Urinary bladder (tissue), 4 donors: ENCODE measurements around the gene WASHC2A. TPM values are rescaled to one million over a fixed set of nuclear protein-coding genes. Genes with fewer than 3 reads are reported as not detected.
"Not testable (repeated sequence)": the region's sequence is repeated elsewhere in the genome, so short reads cannot be mapped to it uniquely, and the experiment has no call there.

Source experiments
- DNase-seq: peaks from one replicate; pipeline ENCODE4 v3.0.0-alpha.2; 2015; ENCODE audit errors: extremely low spot score
- H3K27ac ChIP-seq: one replicate; pipeline ENCODE4 v1.5.1; 2013; ENCODE audit warnings: low read depth, mild to moderate bottlenecking, moderate library complexity
- H3K36me3 ChIP-seq: one replicate; pipeline ENCODE4 v1.6.1; 2013; ENCODE audit warnings: mild to moderate bottlenecking, moderate library complexity; ENCODE audit not compliant: insufficient read depth
- H3K4me1 ChIP-seq: one replicate; pipeline ENCODE4 v1.6.1; 2013; ENCODE audit warnings: mild to moderate bottlenecking, moderate library complexity; ENCODE audit not compliant: insufficient read depth
- H3K4me3 ChIP-seq: one replicate; pipeline ENCODE4 v1.5.1; 2013; ENCODE audit warnings: low read depth, low read length
- WGBS: extraction: QIAGEN DNeasy Blood & Tissue Kit; methylation state at CpG from one replicate; pipeline ENCODE4 v1.1.7; 2013; 5-methylcytosine and 5-hydroxymethylcytosine counted together
- polyA plus RNA-seq: library from polyadenylated mRNA; stranded (reverse); fragments of 200-250 nt; gene quantifications from one replicate; pipeline ENCODE4 v1.2.3, GENCODE V29; 2013
- total RNA-seq: library from RNA; depleted of rRNA; stranded (reverse); fragments of >200 nt; gene quantifications from one replicate; pipeline ENCODE4 v1.2.3, GENCODE V29; 2014
- donor health status: healthy with polysubstance abuse.
- donor health status: healthy.

WASHC2A gene
- total and polyA plus RNA-seq, 2 donors: 32.1 to 41.4 TPM

DNA sequence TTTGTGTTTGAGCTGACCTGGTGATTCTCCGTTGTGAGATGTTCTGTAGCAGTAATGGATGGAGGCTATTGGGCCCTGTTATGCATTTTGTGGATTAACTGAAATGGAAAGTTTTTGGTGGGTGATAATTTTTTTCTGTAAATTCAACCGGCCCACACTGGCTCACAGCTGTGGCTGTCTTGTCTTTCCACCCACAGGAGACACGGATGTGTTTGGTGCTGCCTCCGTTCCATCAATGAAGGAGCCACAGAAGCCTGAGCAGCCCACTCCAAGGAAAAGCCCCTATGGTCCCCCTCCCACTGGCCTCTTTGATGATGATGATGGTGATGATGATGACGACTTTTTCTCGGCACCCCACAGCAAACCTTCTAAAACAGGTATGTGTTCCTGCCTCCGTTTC is 27.6 kb downstream of the WASHC2A start:
- not testable (repeated sequence) for DNase-seq, H3K36me3 ChIP-seq, H3K4me3 ChIP-seq, H3K27ac ChIP-seq, H3K4me1 ChIP-seq
- 93% methylated on average over 7 of the region's 7 CpGs for WGBS

DNA sequence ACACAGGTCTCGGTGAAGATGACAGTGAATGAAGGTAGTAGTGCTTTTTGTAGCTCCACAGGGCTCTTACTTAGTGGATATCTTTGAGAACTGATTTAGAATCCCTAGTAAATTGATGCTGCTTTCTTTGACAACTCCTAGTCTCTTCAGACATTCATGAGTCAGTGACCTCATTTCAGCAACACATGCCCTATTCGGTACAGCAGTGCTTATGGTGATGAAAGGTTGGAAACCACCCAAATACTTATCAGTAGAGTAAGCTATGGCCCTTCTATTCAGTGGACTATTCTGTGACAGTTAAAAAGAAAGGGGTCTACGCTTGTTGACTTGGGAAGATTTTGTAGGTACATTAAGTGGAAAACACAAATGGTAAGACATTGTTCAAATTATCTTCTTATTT is 29.0 kb downstream of the WASHC2A start:
- not testable (repeated sequence) for H3K36me3 ChIP-seq, H3K4me3 ChIP-seq, H3K4me1 ChIP-seq, DNase-seq, H3K27ac ChIP-seq
- 95% methylated on average over 1 of the region's 3 CpGs for WGBS

DNA sequence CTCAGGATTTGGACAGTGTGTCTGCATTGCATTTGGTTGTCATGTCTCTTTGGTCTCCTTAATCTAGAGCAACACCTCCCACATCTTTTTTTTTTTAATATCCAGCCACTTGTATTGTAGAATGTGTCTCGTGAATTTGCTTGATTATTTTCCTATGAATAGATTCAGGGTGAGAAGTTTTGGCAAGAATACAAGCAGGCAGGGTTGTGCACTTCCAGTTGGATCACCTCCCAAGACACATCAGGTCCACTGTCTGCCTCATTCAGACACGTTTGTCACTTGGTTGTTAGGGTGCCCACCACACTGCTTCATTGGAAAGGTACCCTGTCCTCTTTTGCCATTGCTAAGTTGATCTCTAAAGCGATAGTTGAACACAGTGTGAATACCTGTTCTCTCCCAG is 30.9 kb downstream of the WASHC2A start:
- 87% methylated on average over 3 of the region's 3 CpGs for WGBS
- H3K4me1 ChIP-seq, H3K27ac ChIP-seq, H3K36me3 ChIP-seq, DNase-seq, H3K4me3 ChIP-seq: not testable (repeated sequence)

DNA sequence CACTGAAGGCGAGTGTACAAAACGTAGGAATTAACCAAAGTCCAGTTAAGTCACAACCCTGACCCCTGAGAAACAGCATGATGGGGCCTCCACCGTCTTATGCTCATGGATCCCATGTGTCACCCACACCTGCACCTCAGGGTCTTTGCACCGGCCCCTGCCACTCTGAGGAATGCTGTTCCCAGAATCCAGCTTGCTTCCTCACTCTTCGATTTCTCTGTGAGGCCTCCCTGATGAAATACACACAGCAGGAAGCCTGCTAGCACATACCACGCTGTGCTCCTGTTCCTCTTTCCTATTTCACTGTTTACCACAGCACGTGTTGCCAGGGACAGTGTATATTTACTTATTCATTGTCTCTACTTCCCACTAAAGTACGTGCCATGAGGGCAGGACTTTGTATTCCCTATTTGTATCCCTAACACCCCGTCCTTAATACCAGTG is 33.4 kb downstream of the WASHC2A start:
- H3K27ac ChIP-seq, H3K36me3 ChIP-seq, DNase-seq, H3K4me1 ChIP-seq, H3K4me3 ChIP-seq: not testable (repeated sequence)
- WGBS: 86% methylated on average over 9 of the region's 9 CpGs

DNA sequence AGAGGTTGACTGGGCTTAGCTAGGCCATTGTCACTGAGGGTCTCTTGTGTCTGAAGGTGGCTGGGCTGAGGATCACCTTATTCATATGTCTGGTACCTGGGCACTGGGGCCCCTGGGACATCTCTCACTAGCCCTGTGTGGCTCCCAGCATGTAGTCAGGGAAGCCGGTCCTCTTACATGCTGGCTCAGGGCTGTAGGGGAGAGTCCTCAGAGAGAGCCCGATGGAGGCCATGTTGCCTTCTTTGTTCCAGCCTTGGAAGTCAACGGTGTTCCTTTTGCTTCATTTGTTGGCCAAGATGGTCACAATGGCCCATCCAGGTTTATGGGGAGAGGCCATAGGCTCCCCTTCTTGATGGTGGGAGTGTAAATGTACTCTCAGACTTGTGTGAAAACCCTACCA is 34.0 kb downstream of the WASHC2A start:
- not testable (repeated sequence) for H3K27ac ChIP-seq, DNase-seq, H3K4me3 ChIP-seq, H3K4me1 ChIP-seq, H3K36me3 ChIP-seq
- 99% methylated on average over 3 of the region's 3 CpGs for WGBS

DNA sequence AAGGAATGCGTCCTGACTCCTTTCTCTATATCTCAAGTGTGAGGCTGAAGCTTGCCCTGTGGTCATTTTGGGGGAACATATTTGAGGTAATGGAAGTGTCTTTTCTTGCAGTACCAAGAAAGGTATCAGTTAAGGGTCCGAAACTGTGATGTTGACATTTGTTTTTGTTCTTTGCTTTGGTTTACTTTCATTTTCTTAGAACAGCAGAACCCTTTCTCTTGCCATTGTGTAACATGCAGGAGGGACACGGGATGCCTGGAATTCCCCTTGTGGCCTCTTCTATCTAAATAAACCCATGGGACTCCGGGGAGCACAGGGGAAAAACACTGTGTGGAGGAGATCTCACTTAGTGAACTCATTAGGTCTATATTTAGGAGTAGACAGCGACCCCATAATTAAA is 34.5 kb downstream of the WASHC2A start:
- not testable (repeated sequence) for DNase-seq, H3K27ac ChIP-seq, H3K4me1 ChIP-seq, H3K4me3 ChIP-seq, H3K36me3 ChIP-seq
- 95% methylated on average over 3 of the region's 5 CpGs for WGBS

DNA sequence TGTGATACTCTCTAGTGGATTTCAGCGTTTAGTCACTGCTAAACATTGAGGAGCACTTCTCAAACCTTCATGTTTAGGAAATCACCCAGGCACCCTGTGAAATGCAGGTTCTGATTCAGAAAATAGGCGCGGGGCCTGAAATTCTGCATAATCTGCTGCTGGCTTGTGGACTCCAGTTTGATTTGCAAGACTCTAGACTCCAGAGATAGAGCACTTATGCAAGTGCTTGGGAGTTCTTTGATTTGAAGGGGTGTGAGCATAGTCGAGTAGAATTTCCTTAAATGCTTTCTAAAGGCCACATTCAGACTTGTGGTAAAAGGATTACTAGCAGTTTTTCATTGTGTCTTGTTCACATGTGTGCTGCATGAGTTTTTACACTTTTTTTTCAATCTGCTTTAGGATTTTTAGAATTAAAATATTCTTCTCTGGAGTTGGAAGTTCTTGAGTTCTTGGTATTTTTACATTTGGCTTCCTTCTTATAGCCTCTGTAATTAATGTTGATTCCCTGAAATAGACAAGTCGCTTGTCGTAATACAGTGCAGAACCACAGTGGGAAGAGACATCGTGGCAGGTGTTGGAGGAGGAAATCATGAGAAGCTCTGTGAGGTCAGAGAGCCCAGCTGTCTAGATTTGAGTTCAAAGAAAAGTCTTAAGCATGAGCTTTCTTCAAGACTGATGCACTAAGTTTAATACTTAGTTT is 41.4 kb downstream of the WASHC2A start:
- not testable (repeated sequence) for H3K36me3 ChIP-seq, H3K4me1 ChIP-seq, H3K4me3 ChIP-seq, DNase-seq, H3K27ac ChIP-seq
- WGBS: 90% methylated on average over 6 of the region's 7 CpGs

DNA sequence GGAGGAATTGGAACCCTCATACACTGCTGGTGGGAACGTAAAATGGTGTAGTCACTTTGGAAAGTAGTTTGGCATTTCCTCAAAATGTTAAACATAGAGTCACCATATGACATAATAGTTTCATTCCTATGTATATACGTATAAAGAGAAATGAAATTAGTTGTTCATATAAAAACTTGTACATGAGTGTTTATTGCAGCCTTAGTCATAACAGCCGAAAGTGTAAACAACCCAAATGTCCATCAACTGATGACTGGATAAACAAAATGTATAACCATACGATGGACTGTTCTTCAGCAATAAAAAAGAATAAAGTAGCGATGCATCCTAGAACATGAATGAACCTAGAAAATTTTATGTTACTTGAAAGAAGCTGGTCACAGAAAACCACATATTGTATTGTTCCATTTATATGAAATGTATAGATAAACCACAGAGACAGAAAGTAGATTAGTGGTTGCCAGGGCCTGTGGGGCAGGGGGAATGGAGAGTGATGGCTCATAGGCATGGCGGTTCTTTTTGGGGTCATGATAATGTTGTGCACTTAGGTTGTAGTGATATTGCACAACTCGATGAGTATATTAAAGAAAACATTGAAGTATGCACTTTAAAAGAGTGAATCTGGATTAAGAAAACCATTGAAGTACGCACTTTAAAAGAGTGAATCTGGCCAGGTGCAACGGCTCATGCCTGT is 44.8 kb downstream of the WASHC2A start:
- H3K36me3 ChIP-seq, DNase-seq, H3K4me1 ChIP-seq, H3K27ac ChIP-seq, H3K4me3 ChIP-seq: not testable (repeated sequence)
- WGBS: 95% methylated on average over 7 of the region's 9 CpGs

DNA sequence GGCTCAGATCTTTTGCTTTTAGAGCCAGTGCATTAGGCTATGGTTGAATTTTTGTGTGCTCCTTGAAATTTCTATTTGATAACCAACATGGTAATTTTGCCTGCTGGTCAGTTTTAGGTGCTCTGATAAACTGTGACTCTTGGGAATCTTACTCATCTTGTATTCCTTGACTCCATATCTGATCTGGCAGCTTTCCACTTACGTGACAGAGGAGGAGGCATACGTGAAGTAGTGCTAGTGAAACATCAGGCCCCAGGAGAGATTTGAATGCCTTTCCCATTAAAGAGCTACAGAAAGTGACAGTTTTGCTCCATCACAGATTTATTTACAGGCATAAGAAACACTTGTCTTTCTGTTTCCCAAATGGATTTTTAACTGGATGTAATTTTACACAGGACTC is 59.0 kb downstream of the WASHC2A start:
- DNase-seq, H3K4me3 ChIP-seq, H3K27ac ChIP-seq, H3K4me1 ChIP-seq, H3K36me3 ChIP-seq: not testable (repeated sequence)
- WGBS: 74% methylated on average over 2 of the region's 2 CpGs

DNA sequence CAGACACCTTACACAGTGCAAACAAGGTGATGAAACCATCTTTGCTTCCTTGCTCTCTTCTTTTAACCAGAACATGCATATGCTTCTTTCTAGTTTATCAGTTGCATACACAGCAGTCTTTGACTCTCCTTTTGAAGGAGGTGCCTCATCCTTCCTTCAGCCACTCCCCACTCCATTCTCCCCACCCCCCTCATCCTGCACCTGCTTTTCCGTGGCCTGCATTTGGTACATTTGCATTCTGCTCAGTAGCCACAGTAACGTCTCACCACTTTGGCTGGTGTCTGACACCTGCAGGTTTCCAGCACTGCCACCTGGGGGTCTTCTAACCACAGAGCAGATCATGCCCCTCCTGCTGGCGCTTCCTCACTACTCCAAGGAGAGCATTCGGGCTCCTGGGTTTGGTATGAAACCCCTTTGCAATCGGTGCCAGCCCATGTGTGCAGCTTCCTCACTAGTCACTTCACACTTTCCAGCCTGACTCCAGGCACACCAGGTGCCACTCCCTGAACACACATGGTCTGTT is 60.1 kb downstream of the WASHC2A start:
- not testable (repeated sequence) for H3K36me3 ChIP-seq
- 42% methylated on average over 2 of the region's 5 CpGs for WGBS

DNA sequence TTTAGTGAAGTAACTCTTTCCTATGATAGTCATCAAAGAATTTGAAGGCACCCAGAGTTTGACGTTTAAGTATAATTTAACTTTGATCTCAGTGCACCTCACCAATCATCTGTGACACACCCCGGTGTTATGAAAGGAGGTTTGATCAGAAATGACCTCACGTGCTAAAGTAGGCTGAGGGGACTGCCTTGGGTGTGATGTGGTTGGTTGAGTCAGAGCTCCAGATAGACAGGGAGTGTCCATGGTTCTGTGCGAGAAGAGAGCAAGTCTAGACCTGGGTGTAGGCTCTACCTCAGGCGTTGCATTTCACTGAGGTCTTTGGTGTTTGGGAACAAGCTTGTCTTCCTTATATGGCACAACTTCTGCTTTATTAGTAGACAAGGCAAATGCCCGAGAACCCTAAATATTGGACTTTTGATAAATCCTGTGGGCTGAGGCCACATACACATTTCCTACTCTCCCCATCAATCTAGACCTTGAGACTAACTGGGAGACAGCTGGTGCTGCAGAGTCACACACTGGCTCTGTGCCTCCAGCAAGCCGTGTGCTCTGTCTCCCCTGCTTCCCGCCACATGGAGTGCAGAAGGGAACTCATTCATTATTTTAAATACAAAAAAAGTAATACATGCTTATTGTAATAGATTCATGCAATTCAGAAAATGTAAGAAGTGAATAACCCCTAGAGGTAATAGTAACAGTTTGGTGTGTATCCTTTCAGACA is 63.7 kb downstream of the WASHC2A start:
- not testable (repeated sequence) for H3K4me1 ChIP-seq, DNase-seq, H3K27ac ChIP-seq, H3K4me3 ChIP-seq, H3K36me3 ChIP-seq
- WGBS: 88% methylated on average over 8 of the region's 8 CpGs

More for the DNA sequence above, 60.1 kb downstream of the WASHC2A start:
- not testable (repeated sequence) for H3K27ac ChIP-seq, H3K4me1 ChIP-seq, H3K4me3 ChIP-seq, DNase-seq

DNA sequence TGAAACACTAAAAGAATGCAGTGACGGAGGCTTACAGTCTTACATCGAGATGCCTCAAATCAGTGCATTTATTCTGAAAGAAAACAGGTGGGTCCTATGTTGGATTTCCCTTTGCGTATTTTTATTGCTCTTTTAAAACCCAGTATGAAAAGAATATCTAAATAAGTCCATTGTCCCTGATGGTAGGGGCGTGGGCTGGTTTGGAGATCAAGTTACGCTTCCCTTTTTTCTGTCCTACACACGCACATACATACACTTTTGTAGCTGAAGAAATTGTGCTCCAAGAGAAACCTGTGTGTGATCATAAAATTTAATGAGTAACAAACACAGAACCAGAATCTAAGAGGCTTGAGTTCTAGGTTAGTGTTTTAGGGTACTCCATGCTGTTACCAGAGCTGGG is 64.6 kb downstream of the WASHC2A start:
- WGBS: 87% methylated on average over 6 of the region's 6 CpGs
- not testable (repeated sequence) for H3K36me3 ChIP-seq, DNase-seq, H3K4me3 ChIP-seq, H3K4me1 ChIP-seq, H3K27ac ChIP-seq

DNA sequence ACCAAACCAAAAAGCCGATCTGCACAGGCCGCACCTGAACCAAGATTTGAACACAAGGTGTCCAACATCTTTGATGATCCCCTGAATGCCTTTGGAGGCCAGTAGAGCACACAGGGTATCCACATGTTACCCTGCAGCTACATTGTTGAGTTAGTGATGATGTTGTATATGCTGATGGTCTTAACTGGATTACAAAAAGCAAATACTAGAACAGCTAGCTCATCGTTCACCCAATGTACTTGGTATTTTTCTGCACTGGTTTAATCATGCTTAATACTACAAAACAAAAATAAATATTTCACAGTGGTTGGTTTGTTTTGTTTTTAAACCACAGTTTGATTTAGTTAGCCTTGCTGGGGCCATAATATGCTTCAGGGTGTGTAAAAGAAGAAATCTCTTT is 65.1 kb downstream of the WASHC2A start:
- H3K4me1 ChIP-seq, H3K36me3 ChIP-seq, H3K27ac ChIP-seq, H3K4me3 ChIP-seq, DNase-seq: not testable (repeated sequence)
- 89% methylated on average over 3 of the region's 3 CpGs for WGBS
